Erythroblast (primary cell): ENCODE data around the gene MAST3.

Source experiments
- GATA1 ChIP-seq: IDR thresholded peaks from 2 replicates; pipeline ENCODE4 v1.6.1; 2011; ENCODE audit warnings: low read depth, mild to moderate bottlenecking, control low read depth, low read length, moderate library complexity
- POLR2A ChIP-seq: IDR thresholded peaks from 2 replicates; pipeline ENCODE4 v1.6.1; 2011; ENCODE audit warnings: mild to moderate bottlenecking, low read length

- TF ChIP-seq POLR2A: no peak
- TF ChIP-seq GATA1: no peak
Observed at GRCh38 chr19:18158467-18158866, 60.9 kb downstream of the MAST3 start.
